Breast epithelium (tissue), 4 donors: ENCODE measurements around the gene PLEKHH1. TPM values are rescaled to one million over a fixed set of nuclear protein-coding genes. Genes with fewer than 3 reads are reported as not detected.
A peak's percentile ranks its signal among the peaks of the same experiment; 100 is the strongest.

Experiments
- DNase-seq, 2 donors: peaks; one replicate each; pipeline ENCODE4 v3.0.0-alpha.2; 2019; ENCODE audit warnings: low spot score in 2 of 2
- H3K27ac ChIP-seq, 2 donors: fragments of 200-600 bp; sonication (generic) in 1 of 2; one replicate each; pipeline ENCODE4 v1.5.1; 2016 to 2019; ENCODE audit warnings: mild to moderate bottlenecking in 1 of 2
- H3K27me3 ChIP-seq, 2 donors: fragments of 200-600 bp; sonication (generic) in 1 of 2; one replicate each; pipeline versions ENCODE4 v1.5.1 to v1.6.0; 2017 to 2019; ENCODE audit warnings: control low read depth in 1 of 2, mild to moderate bottlenecking in 1 of 2
- H3K36me3 ChIP-seq: fragments of 200-600 bp; one replicate; pipeline ENCODE4 v1.5.1; 2019
- H3K4me1 ChIP-seq, 2 donors: fragments of 200-600 bp; sonication (generic); one replicate each; pipeline ENCODE4 v1.5.1; 2016 to 2019; ENCODE audit warnings: control low read depth in 1 of 2
- H3K4me3 ChIP-seq, 3 donors: fragments of 200-600 bp; sonication (generic); 1 replicate in 2 of 3; 2 replicates in 1 of 3; pipeline ENCODE4 v1.5.1; 2016 to 2019; ENCODE audit warnings: mild to moderate bottlenecking in 3 of 3, moderate library complexity in 2 of 3
- H3K9me3 ChIP-seq, 2 donors: fragments of 200-600 bp; sonication (generic) in 1 of 2; one replicate each; pipeline ENCODE4 v1.5.1; 2016 to 2019; ENCODE audit warnings: control low read depth in 1 of 2
- CTCF ChIP-seq, 3 donors: fragments of 450-650 bp; IDR thresholded peaks; one replicate each; pipeline ENCODE4 v1.5.1; 2016 to 2017; ENCODE audit warnings: antibody characterized with exemption in 3 of 3, mild to moderate bottlenecking in 3 of 3, moderate library complexity in 3 of 3
- POLR2A ChIP-seq: fragments of 450-650 bp; IDR thresholded peaks from one replicate; pipeline ENCODE4 v1.6.1; 2016; ENCODE audit warnings: antibody characterized with exemption, mild to moderate bottlenecking, moderate library complexity
- POLR2AphosphoS5 ChIP-seq, 3 donors: sonication (generic); formaldehyde crosslinking; IDR thresholded peaks; one replicate each; pipeline ENCODE4 v1.6.1; 2017; ENCODE audit warnings: antibody characterized with exemption in 3 of 3
- intact Hi-C: fragments of 100-400 bp; cut with DNase I; formaldehyde crosslinking; loops from one replicate; pipeline ENCODE4 v1.15.1; 2023; ENCODE audit warnings: low total_unique reads
- total RNA-seq, 3 donors: library from RNA; depleted of rRNA; stranded (reverse); fragments of >200 nt; gene quantifications; one replicate each; pipeline ENCODE4 v1.1.0, GENCODE V29; 2016

The PLEKHH1 gene
- total RNA-seq, 3 donors from 2014 or later: 2.9 to 18.9 (median 14.7) TPM

GRCh38 chr14:67556671-67557070 is 23.6 kb downstream of the PLEKHH1 start:
- H3K36me3 ChIP-seq: no peaks in the 10 kb centered on the region
- peak overlapping the region in 1 of 2 donors; percentile 17 for H3K27ac ChIP-seq
- H3K9me3 ChIP-seq: no peaks in the 10 kb centered on the region
- H3K4me1 ChIP-seq: no peaks in the 10 kb centered on the region
- TF ChIP-seq CTCF (IDR thresholded peaks at IDR 0.05) (no peak), POLR2AphosphoS5 (IDR thresholded peaks at IDR 0.05) (no peak), POLR2A (no peak)
- no peak overlapping the region for H3K4me3 ChIP-seq
- no peaks in the 10 kb centered on the region for H3K27me3 ChIP-seq
- no peak for DNase-seq
- intact Hi-C loops: no loop called here

- Histone ChIP-seq H3K9me3 (no peaks in the 10 kb centered on the region), H3K27ac (peak overlapping the region; percentile 17 to 25), H3K36me3 (no peaks in the 10 kb centered on the region), H3K4me1 (no peaks in the 10 kb centered on the region), H3K4me3 (no peak overlapping the region), H3K27me3 (no peaks in the 10 kb centered on the region)
- TF ChIP-seq CTCF (IDR thresholded peaks at IDR 0.05) (no peak), POLR2A (no peak), POLR2AphosphoS5 (IDR thresholded peaks at IDR 0.05) (no peak)
- intact Hi-C loops: no loop called here
- DNase-seq: peak in 1 of 2 donors; percentile 41
Measured at GRCh38 chr14:67557118-67557517, 24.0 kb downstream of the PLEKHH1 start.

- no peak for TF ChIP-seq POLR2AphosphoS5 (IDR thresholded peaks at IDR 0.05)
- no peak for TF ChIP-seq CTCF (IDR thresholded peaks at IDR 0.05)
- TF ChIP-seq POLR2A: no peak
- DNase-seq: no peak
- H3K4me1 ChIP-seq: no peaks in the 10 kb centered on the region
- H3K27ac ChIP-seq: peak overlapping the region; percentile 17 to 25
- H3K36me3 ChIP-seq: no peaks in the 10 kb centered on the region
- H3K4me3 ChIP-seq: no peak overlapping the region
- H3K27me3 ChIP-seq: no peaks in the 10 kb centered on the region
- intact Hi-C loops: no loop called here
- no peaks in the 10 kb centered on the region for H3K9me3 ChIP-seq
Measured at GRCh38 chr14:67557656-67558055, 24.6 kb downstream of the PLEKHH1 start.

- intact Hi-C loops: no loop called here
- no peak for DNase-seq
- no peak overlapping the region for H3K4me3 ChIP-seq
- TF ChIP-seq POLR2AphosphoS5 (IDR thresholded peaks at IDR 0.05) (no peak), CTCF (IDR thresholded peaks at IDR 0.05) (no peak), POLR2A (no peak)
- no peak overlapping the region for H3K27ac ChIP-seq
- no peaks in the 10 kb centered on the region for H3K9me3 ChIP-seq
- H3K27me3 ChIP-seq: no peaks in the 10 kb centered on the region
- no peaks in the 10 kb centered on the region for H3K4me1 ChIP-seq
- H3K36me3 ChIP-seq: no peaks in the 10 kb centered on the region
Measured at GRCh38 chr14:67559639-67560038, 26.5 kb downstream of the PLEKHH1 start.

- no peak overlapping the region for H3K4me3 ChIP-seq
- H3K36me3 ChIP-seq: no peaks in the 10 kb centered on the region
- no peaks in the 10 kb centered on the region for H3K9me3 ChIP-seq
- no peak overlapping the region for H3K27ac ChIP-seq
- H3K4me1 ChIP-seq: no peaks in the 10 kb centered on the region
- DNase-seq: no peak
- TF ChIP-seq POLR2AphosphoS5 (IDR thresholded peaks at IDR 0.05) (no peak), CTCF (IDR thresholded peaks at IDR 0.05) (no peak), POLR2A (no peak)
- H3K27me3 ChIP-seq: no peaks in the 10 kb centered on the region
- intact Hi-C loops: no loop called here
Measured at GRCh38 chr14:67562025-67562775, 29.1 kb downstream of the PLEKHH1 start.
